ENCODE data around the gene CBX2. TPM values are rescaled to one million over a fixed set of nuclear protein-coding genes. Genes with fewer than 3 reads are reported as not detected.

CBX2 gene
- total and polyA plus RNA-seq, 2 donors (not counting 1 experiment from before 2014, with no cell fraction given) = 0.77 to 0.83 TPM

DNA sequence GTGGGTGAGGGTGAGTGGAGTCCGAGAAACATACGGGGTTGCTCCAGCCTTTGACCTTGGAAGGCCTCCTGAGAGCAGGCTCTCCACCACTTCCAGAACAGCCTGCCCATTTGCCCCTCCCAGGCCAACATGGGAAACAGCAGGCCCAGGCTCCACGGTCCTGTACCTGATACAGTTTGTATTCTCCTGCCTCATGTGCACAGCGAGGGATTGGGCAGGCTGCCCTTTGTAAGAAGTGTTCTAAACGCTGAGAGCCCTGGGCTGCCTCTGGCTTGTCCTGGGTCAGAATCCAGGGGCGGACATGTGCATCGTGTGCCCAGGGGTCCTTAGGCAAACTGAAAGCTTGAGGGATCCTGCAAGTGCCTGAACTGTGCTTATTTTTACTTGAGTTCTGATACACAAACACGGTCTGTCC lies 3.4 kb upstream of the CBX2 start:
- Histone ChIP-seq H3K9me3 (ENCODE audit: control insufficient read depth, insufficient read depth, low read depth, low read length) (no peaks in the 10 kb centered on the region), H3K4me1 (ENCODE audit: control insufficient read depth, extremely low read depth, insufficient read depth, low read length) (peaks cover 2% of the 10 kb centered on the region), H3K4me3 (replicated peaks in 1 of 4; ENCODE audit: control extremely low read depth in 1 of 4, insufficient read depth in 1 of 4, low read depth in 3 of 4, low read length in 4 of 4) (no peak overlapping the region), H3K4me2 (ENCODE audit: extremely low read depth, insufficient read depth, low read length) (no peak overlapping the region), H4K20me1 (ENCODE audit: control insufficient read depth, extremely low read depth, insufficient read depth, low read length) (no peaks in the 10 kb centered on the region), H3K27me3 (ENCODE audit: control insufficient read depth, insufficient read depth, low read length) (peaks cover 38% of the 10 kb centered on the region), H3K36me3 (ENCODE audit: control insufficient read depth, insufficient read depth, low read length) (no peaks in the 10 kb centered on the region), H2AFZ (ENCODE audit: low read length) (no peak overlapping the region), H3K79me2 (ENCODE audit: control insufficient read depth, insufficient read depth, low read length) (no peaks in the 10 kb centered on the region), H3K27ac (ENCODE audit: insufficient read depth, low read length) (no peak overlapping the region), H3K9ac (ENCODE audit: insufficient read depth, low read length) (no peak overlapping the region)
- TF ChIP-seq, protein P1, sequence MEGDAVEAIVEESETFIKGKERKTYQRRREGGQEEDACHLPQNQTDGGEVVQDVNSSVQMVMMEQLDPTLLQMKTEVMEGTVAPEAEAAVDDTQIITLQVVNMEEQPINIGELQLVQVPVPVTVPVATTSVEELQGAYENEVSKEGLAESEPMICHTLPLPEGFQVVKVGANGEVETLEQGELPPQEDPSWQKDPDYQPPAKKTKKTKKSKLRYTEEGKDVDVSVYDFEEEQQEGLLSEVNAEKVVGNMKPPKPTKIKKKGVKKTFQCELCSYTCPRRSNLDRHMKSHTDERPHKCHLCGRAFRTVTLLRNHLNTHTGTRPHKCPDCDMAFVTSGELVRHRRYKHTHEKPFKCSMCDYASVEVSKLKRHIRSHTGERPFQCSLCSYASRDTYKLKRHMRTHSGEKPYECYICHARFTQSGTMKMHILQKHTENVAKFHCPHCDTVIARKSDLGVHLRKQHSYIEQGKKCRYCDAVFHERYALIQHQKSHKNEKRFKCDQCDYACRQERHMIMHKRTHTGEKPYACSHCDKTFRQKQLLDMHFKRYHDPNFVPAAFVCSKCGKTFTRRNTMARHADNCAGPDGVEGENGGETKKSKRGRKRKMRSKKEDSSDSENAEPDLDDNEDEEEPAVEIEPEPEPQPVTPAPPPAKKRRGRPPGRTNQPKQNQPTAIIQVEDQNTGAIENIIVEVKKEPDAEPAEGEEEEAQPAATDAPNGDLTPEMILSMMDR (conservative IDR thresholded peaks at IDR 0.05 in 1 of 2, IDR thresholded peaks at IDR 0.05 in 1 of 2; ENCODE audit: low read depth in 1 of 2, low read length in 2 of 2) = no peak
- no peak for TF ChIP-seq EZH2 (IDR thresholded peaks at IDR 0.05; ENCODE audit: low read length, missing control alignments)
- no peak for DNase-seq (ENCODE audit: low read depth in 2 of 2)

- peaks cover 38% of the 10 kb centered on the region for H3K27me3 ChIP-seq (ENCODE audit: control insufficient read depth, insufficient read depth, low read length)
- no peak overlapping the region for H3K4me2 ChIP-seq (ENCODE audit: extremely low read depth, insufficient read depth, low read length)
- no peaks in the 10 kb centered on the region for H4K20me1 ChIP-seq (ENCODE audit: control insufficient read depth, extremely low read depth, insufficient read depth, low read length)
- no peak overlapping the region for H3K27ac ChIP-seq (ENCODE audit: insufficient read depth, low read length)
- H3K36me3 ChIP-seq (ENCODE audit: control insufficient read depth, insufficient read depth, low read length) = no peaks in the 10 kb centered on the region
- no peak overlapping the region for H3K9ac ChIP-seq (ENCODE audit: insufficient read depth, low read length)
- peak; percentile 39 for TF ChIP-seq EZH2 (IDR thresholded peaks at IDR 0.05; ENCODE audit: low read length, missing control alignments)
- TF ChIP-seq, protein P1 (conservative IDR thresholded peaks at IDR 0.05 in 1 of 2, IDR thresholded peaks at IDR 0.05 in 1 of 2; ENCODE audit: low read depth in 1 of 2, low read length in 2 of 2) = no peak
- DNase-seq (ENCODE audit: low read depth in 2 of 2) = no peak
- H3K4me3 ChIP-seq (replicated peaks in 1 of 4; ENCODE audit: control extremely low read depth in 1 of 4, insufficient read depth in 1 of 4, low read depth in 3 of 4, low read length in 4 of 4) = no peak overlapping the region
- H3K9me3 ChIP-seq (ENCODE audit: control insufficient read depth, insufficient read depth, low read depth, low read length) = no peaks in the 10 kb centered on the region
- H2AFZ ChIP-seq (ENCODE audit: low read length) = no peak overlapping the region
- no peaks in the 10 kb centered on the region for H3K79me2 ChIP-seq (ENCODE audit: control insufficient read depth, insufficient read depth, low read length)
- peaks cover 2% of the 10 kb centered on the region for H3K4me1 ChIP-seq (ENCODE audit: control insufficient read depth, extremely low read depth, insufficient read depth, low read length)
Measured at GRCh38 chr17:79775632-79776031, 2.3 kb upstream of the CBX2 start.

DNA sequence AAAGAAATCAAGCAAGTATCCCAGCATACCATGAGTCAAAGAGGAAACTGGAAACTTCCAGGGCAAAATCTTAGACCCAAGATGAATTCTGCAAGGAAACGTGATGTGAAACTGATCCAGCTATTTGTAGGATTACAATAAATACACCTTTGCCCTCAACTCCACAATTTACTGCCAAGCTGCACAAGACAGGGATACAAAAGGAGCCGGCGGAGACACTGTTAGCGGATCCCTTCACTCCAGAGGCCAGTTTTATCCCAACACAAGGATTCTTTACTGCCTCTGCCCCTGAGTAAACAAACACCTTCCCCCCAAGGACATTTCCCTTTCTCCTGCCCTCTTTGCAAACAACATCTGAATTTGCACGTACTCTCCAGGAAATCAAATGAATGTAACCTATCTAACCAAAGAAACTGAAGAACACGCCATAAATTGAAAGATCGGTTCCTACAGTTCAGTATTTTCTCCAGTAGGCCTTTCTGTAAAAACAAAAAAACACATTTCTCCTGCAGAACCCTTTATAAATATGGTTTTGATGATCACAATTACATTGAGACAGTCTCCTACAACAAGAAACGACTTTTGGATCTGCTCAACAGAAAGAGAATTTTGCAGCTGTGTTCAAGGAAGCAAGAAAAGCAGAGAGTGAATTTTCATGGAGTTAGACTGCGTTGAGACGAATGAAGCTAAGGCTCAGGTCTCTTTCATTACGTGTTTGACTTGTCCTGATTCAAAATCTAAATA lies 1.4 kb upstream of the CBX2 start:
- DNase-seq (ENCODE audit: low read depth in 2 of 2) = no peak
- peaks cover 2% of the 10 kb centered on the region for H3K4me1 ChIP-seq (ENCODE audit: control insufficient read depth, extremely low read depth, insufficient read depth, low read length)
- H3K27me3 ChIP-seq (ENCODE audit: control insufficient read depth, insufficient read depth, low read length) = peaks cover 38% of the 10 kb centered on the region
- no peaks in the 10 kb centered on the region for H3K36me3 ChIP-seq (ENCODE audit: control insufficient read depth, insufficient read depth, low read length)
- H3K27ac ChIP-seq (ENCODE audit: insufficient read depth, low read length) = no peak overlapping the region
- H4K20me1 ChIP-seq (ENCODE audit: control insufficient read depth, extremely low read depth, insufficient read depth, low read length) = no peaks in the 10 kb centered on the region
- no peak overlapping the region for H2AFZ ChIP-seq (ENCODE audit: low read length)
- no peaks in the 10 kb centered on the region for H3K79me2 ChIP-seq (ENCODE audit: control insufficient read depth, insufficient read depth, low read length)
- no peak overlapping the region for H3K4me2 ChIP-seq (ENCODE audit: extremely low read depth, insufficient read depth, low read length)
- TF ChIP-seq, protein P1 (conservative IDR thresholded peaks at IDR 0.05 in 1 of 2, IDR thresholded peaks at IDR 0.05 in 1 of 2; ENCODE audit: low read depth in 1 of 2, low read length in 2 of 2) = no peak
- TF ChIP-seq EZH2 (IDR thresholded peaks at IDR 0.05; ENCODE audit: low read length, missing control alignments) = no peak
- H3K9me3 ChIP-seq (ENCODE audit: control insufficient read depth, insufficient read depth, low read depth, low read length) = no peaks in the 10 kb centered on the region
- no peak overlapping the region for H3K9ac ChIP-seq (ENCODE audit: insufficient read depth, low read length)
- no peak overlapping the region for H3K4me3 ChIP-seq (replicated peaks in 1 of 4; ENCODE audit: control extremely low read depth in 1 of 4, insufficient read depth in 1 of 4, low read depth in 3 of 4, low read length in 4 of 4)

Measured in fibroblast of lung (primary cell).